Hepatocyte (in vitro differentiated cells): ENCODE measurements around the gene IGFBPL1. TPM values are rescaled to one million over a fixed set of nuclear protein-coding genes. Genes with fewer than 3 reads are reported as not detected.
A peak's percentile ranks its signal among the peaks of the same experiment; 100 is the strongest.

Experiments
- DNase-seq: peaks from one replicate; pipeline ENCODE4 v3.0.0-alpha.2; 2016; ENCODE audit warnings: low spot score
- H2AFZ ChIP-seq: fragments of 200-600 bp; sonication (generic); 2 replicates; pipeline ENCODE4 v1.6.0; 2016; ENCODE audit warnings: antibody characterized with exemption, mild to moderate bottlenecking
- H3K27ac ChIP-seq: fragments of 200-600 bp; sonication (generic); 2 replicates; pipeline ENCODE4 v1.5.1; 2016; ENCODE audit warnings: mild to moderate bottlenecking
- H3K27me3 ChIP-seq: fragments of 200-600 bp; sonication (generic); 2 replicates; pipeline ENCODE4 v1.6.1; 2016
- H3K36me3 ChIP-seq: fragments of 200-600 bp; sonication (generic); replicated peaks from 2 replicates; pipeline ENCODE4 v1.5.1; 2016; ENCODE audit warnings: low read depth; ENCODE audit not compliant: insufficient read depth
- H3K4me1 ChIP-seq: fragments of 200-600 bp; sonication (generic); 2 replicates; pipeline ENCODE4 v1.5.1; 2016; ENCODE audit warnings: mild to moderate bottlenecking, moderate library complexity; ENCODE audit not compliant: insufficient read depth
- H3K4me2 ChIP-seq: fragments of 200-600 bp; sonication (generic); 2 replicates; pipeline ENCODE4 v1.6.0; 2016
- H3K4me3 ChIP-seq: fragments of 200-600 bp; sonication (generic); 2 replicates; pipeline ENCODE4 v1.5.1; 2016; ENCODE audit warnings: mild to moderate bottlenecking
- H3K79me2 ChIP-seq: fragments of 200-600 bp; sonication (generic); 2 replicates; pipeline ENCODE4 v1.6.0; 2017; ENCODE audit warnings: mild to moderate bottlenecking
- H3K9me2 ChIP-seq: fragments of 200-600 bp; sonication (generic); replicated peaks from 2 replicates; pipeline ENCODE4 v1.6.0; 2017; ENCODE audit warnings: mild to moderate bottlenecking; ENCODE audit not compliant: insufficient read depth
- H3K9me3 ChIP-seq: fragments of 200-600 bp; sonication (generic); 2 replicates; pipeline ENCODE4 v1.5.1; 2016; ENCODE audit warnings: low read depth, mild to moderate bottlenecking
- H4K20me1 ChIP-seq: fragments of 200-600 bp; sonication (generic); 2 replicates; pipeline ENCODE4 v1.6.0; 2016; ENCODE audit warnings: mild to moderate bottlenecking; ENCODE audit not compliant: insufficient read depth, poor library complexity, severe bottlenecking
- EZH2 ChIP-seq: fragments of 200-600 bp; sonication (generic); IDR thresholded peaks from 2 replicates; pipeline ENCODE4 v1.6.1; 2016; ENCODE audit warnings: antibody characterized with exemption, mild to moderate bottlenecking, borderline replicate concordance
- EZH2phosphoT487 ChIP-seq: fragments of 200-600 bp; sonication (generic); IDR thresholded peaks from one replicate; pipeline ENCODE4 v1.6.1; 2018; ENCODE audit warnings: antibody characterized with exemption, mild to moderate bottlenecking, low read depth, moderate library complexity; ENCODE audit not compliant: unreplicated experiment, severe bottlenecking
- WGBS: methylation state at CpG from one replicate; pipeline ENCODE4 v1.1.6; 2016; ENCODE audit warnings: low lambda C conversion rate; ENCODE audit errors: missing lambda C conversion rate; 5-methylcytosine and 5-hydroxymethylcytosine counted together
- polyA plus RNA-seq: library from polyadenylated mRNA; unstranded; fragments of >200 nt; fragmentation: Nextera tagmentation; extraction: Ambion mirVana; gene quantifications from 2 replicates; pipeline ENCODE4 v1.2.1, GENCODE V29; 2016
- total RNA-seq: library from RNA; depleted of rRNA; stranded (reverse); fragments of >200 nt; gene quantifications from 2 replicates; pipeline ENCODE4 v1.2.3, GENCODE V29; 2014
- TF ChIP-seq, protein P1 (sequence below): fragments of 200-600 bp; sonication (generic); IDR thresholded peaks from 2 replicates; pipeline ENCODE4 v1.5.1; 2016; ENCODE audit warnings: antibody characterized with exemption, mild to moderate bottlenecking; ENCODE audit not compliant: poor library complexity

IGFBPL1 gene
- total and polyA plus RNA-seq, 2 experiments from 2014 or later: 2.5 to 9.8 TPM

DNA sequence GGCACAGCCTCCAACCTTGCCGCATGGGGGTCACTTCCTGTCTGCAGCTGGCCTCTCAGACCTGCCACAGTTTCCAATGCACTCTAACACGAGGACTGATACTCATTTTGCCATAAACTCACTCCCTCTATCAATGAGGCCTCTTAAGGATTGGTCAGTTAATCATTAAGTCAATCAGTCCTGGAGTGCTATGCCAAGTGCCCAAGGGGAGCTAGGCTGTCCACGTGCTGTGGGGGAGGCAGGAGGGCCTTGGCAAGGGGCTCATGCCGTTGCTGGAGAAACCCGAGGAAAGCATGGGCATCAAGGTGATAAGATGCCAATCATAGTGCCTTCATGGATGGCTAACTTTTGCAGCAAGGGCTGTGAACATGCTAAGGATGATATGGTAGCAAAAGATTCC is 33.4 kb downstream of the IGFBPL1 start:
- peaks cover 42% of the 10 kb centered on the region for H3K4me1 ChIP-seq
- H3K27ac ChIP-seq: peak overlapping the region; percentile 47
- H3K79me2 ChIP-seq: peaks cover 23% of the 10 kb centered on the region
- no peak for DNase-seq
- H3K4me3 ChIP-seq: no peak overlapping the region
- TF ChIP-seq, protein P1, sequence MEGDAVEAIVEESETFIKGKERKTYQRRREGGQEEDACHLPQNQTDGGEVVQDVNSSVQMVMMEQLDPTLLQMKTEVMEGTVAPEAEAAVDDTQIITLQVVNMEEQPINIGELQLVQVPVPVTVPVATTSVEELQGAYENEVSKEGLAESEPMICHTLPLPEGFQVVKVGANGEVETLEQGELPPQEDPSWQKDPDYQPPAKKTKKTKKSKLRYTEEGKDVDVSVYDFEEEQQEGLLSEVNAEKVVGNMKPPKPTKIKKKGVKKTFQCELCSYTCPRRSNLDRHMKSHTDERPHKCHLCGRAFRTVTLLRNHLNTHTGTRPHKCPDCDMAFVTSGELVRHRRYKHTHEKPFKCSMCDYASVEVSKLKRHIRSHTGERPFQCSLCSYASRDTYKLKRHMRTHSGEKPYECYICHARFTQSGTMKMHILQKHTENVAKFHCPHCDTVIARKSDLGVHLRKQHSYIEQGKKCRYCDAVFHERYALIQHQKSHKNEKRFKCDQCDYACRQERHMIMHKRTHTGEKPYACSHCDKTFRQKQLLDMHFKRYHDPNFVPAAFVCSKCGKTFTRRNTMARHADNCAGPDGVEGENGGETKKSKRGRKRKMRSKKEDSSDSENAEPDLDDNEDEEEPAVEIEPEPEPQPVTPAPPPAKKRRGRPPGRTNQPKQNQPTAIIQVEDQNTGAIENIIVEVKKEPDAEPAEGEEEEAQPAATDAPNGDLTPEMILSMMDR: no peak
- no peak for TF ChIP-seq EZH2phosphoT487
- no peak for TF ChIP-seq EZH2
- H3K36me3 ChIP-seq: no peaks in the 10 kb centered on the region
- no peaks in the 10 kb centered on the region for H3K27me3 ChIP-seq
- whole genome bisulfite sequencing: 55% methylated on average over 5 of the region's 5 CpGs
- no peak overlapping the region for H3K4me2 ChIP-seq
- no peaks in the 10 kb centered on the region for H4K20me1 ChIP-seq
- H2AFZ ChIP-seq: no peak overlapping the region
- H3K9me2 ChIP-seq: no peaks in the 10 kb centered on the region
- no peaks in the 10 kb centered on the region for H3K9me3 ChIP-seq

DNA sequence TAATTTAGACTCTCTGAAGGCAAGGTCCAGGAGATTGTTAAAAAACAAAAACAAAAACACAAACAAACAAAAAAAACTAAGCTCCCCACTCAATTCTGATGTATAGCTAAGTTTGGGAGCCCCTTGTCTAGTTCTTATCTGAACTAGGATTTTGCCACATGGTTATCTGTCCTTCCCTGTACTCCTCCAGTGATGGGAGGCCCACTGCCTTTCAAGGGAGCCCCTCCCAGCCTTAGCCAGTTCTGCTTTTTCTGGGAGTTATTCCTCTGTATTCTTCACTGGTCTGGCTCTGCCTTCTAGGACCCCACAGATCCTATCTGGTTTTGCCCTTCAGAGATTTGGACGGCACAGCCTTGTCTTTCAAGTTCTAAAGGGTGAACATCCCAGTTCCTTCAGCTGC is 33.8 kb downstream of the IGFBPL1 start:
- Histone ChIP-seq H3K79me2 (peaks cover 23% of the 10 kb centered on the region), H3K9me2 (no peaks in the 10 kb centered on the region), H3K27me3 (no peaks in the 10 kb centered on the region), H3K27ac (peak overlapping the region; percentile 47), H3K4me3 (no peak overlapping the region), H4K20me1 (no peaks in the 10 kb centered on the region), H3K9me3 (no peaks in the 10 kb centered on the region), H3K4me2 (no peak overlapping the region), H2AFZ (no peak overlapping the region), H3K4me1 (peaks cover 47% of the 10 kb centered on the region), H3K36me3 (no peaks in the 10 kb centered on the region)
- 61% methylated on average over 1 of the region's 1 CpG for WGBS
- DNase-seq: no peak
- TF ChIP-seq, protein P1: no peak
- TF ChIP-seq EZH2 (no peak), EZH2phosphoT487 (no peak)

DNA sequence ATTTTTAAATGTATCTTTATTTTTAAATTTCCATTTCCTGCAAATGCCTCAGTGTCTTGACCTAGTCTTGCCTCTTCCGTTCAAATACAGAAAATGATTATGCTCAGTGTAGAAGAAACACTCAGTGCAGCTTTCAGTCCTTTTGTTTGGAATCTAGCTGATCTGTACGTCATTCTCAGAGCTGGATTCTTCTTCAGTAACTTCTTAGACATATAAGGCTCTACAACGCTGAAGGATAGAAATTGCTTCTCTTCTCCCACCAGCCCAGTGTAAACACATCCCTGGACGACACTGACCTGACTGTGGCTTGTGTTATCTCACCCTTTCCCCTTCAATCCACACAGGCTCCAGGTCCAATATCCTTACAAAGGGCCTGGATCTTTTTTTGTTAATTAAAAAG is 34.9 kb downstream of the IGFBPL1 start:
- Histone ChIP-seq H3K27ac (peak overlapping the region; percentile 71), H3K9me2 (no peaks in the 10 kb centered on the region), H3K9me3 (no peaks in the 10 kb centered on the region), H2AFZ (no peak overlapping the region), H3K36me3 (no peaks in the 10 kb centered on the region), H3K4me2 (no peak overlapping the region), H3K4me1 (peaks cover 52% of the 10 kb centered on the region), H3K4me3 (no peak overlapping the region), H3K27me3 (no peaks in the 10 kb centered on the region), H4K20me1 (no peaks in the 10 kb centered on the region), H3K79me2 (peaks cover 15% of the 10 kb centered on the region)
- no peak for DNase-seq
- 46% methylated on average over 4 of the region's 4 CpGs for WGBS
- no peak for TF ChIP-seq EZH2
- no peak for TF ChIP-seq EZH2phosphoT487
- TF ChIP-seq, protein P1: no peak
